WTC11 (cell line): ENCODE data around the gene DLG5. TPM values are rescaled to one million over a fixed set of nuclear protein-coding genes. Genes with fewer than 3 reads are reported as not detected.

ENCODE experiments used
- ATAC-seq: fragments of 200-7000 bp; cut with Tn5 transposase; 2 replicates; pipeline ENCODE4 v1.10.0; 2021; ENCODE audit warnings: mild to moderate bottlenecking, moderate library complexity
- CTCF ChIA-PET: fragments of 300-600 bp; sonication (Branson Sonifier 250); formaldehyde crosslinking; loops from one replicate; lab custom pipeline; 2021; ENCODE audit warnings: antibody characterized with exemption; lab: Charles Lee
- POLR2A ChIA-PET: fragments of 350-600 bp; sonication (Branson Sonifier 250); formaldehyde crosslinking; loops from one replicate; lab custom pipeline; 2021; ENCODE audit warnings: antibody characterized with exemption; lab: Charles Lee
- DNase-seq: peaks from one replicate; pipeline ENCODE4 v3.0.0; 2021; ENCODE audit warnings: low spot score
- H3K27ac Mint-ChIP-seq: 2 replicates; pipeline ENCODE4 v1.8.0; 2021; ENCODE audit warnings: mixed read lengths
- H3K27me3 Mint-ChIP-seq: 2 replicates; pipeline ENCODE4 v1.8.0; 2021; ENCODE audit warnings: low read depth, mild to moderate bottlenecking, moderate library complexity, mixed read lengths
- H3K36me3 Mint-ChIP-seq: 2 replicates; pipeline ENCODE4 v1.8.0; 2021; ENCODE audit warnings: mixed read lengths
- H3K4me1 Mint-ChIP-seq: 2 replicates; pipeline ENCODE4 v1.8.0; 2022; ENCODE audit warnings: mixed read lengths
- H3K4me3 Mint-ChIP-seq: 2 replicates; pipeline ENCODE4 v1.8.0; 2021; ENCODE audit warnings: mild to moderate bottlenecking, moderate library complexity, mixed read lengths
- H3K9me3 Mint-ChIP-seq: 2 replicates; pipeline ENCODE4 v1.8.0; 2021; ENCODE audit warnings: mixed read lengths
- AR ChIP-seq: fragments of 250-450 bp; sonication (Bioruptor Pico); IDR thresholded peaks from 2 replicates; pipeline ENCODE4 v1.9.0; 2021; ENCODE audit warnings: mild to moderate bottlenecking
- CREM ChIP-seq: sonication (generic); formaldehyde crosslinking; IDR thresholded peaks from 2 replicates; pipeline ENCODE4 v1.8.1; 2022; ENCODE audit warnings: mild to moderate bottlenecking, missing genetic modification reagents, moderate library complexity
- CTCF ChIP-seq: fragments of 200-600 bp; IDR thresholded peaks from 2 replicates; pipeline ENCODE4 v1.8.0; 2022; ENCODE audit warnings: antibody characterized with exemption
- E2F4 ChIP-seq: sonication (generic); formaldehyde crosslinking; IDR thresholded peaks from 2 replicates; pipeline ENCODE4 v1.8.1; 2022; ENCODE audit warnings: low read depth, mild to moderate bottlenecking, moderate library complexity, missing genetic modification reagents, borderline replicate concordance
- FOXJ3 ChIP-seq: sonication (generic); formaldehyde crosslinking; IDR thresholded peaks from 2 replicates; pipeline ENCODE4 v1.9.0; 2021; ENCODE audit warnings: missing genetic modification reagents, mild to moderate bottlenecking, borderline replicate concordance
- FOXP1 ChIP-seq: sonication (generic); formaldehyde crosslinking; IDR thresholded peaks from 2 replicates; pipeline ENCODE4 v1.8.0; 2022; ENCODE audit warnings: missing genetic modification reagents, mild to moderate bottlenecking, moderate library complexity, borderline replicate concordance
- FOXP4 ChIP-seq: sonication (generic); formaldehyde crosslinking; IDR thresholded peaks from 2 replicates; pipeline ENCODE4 v1.8.0; 2022; ENCODE audit warnings: mild to moderate bottlenecking, missing genetic modification reagents
- GRHL2 ChIP-seq: fragments of 250-450 bp; sonication (Bioruptor Pico); IDR thresholded peaks from 2 replicates; pipeline ENCODE4 v1.8.0; 2022; ENCODE audit warnings: mild to moderate bottlenecking, moderate library complexity; ENCODE audit not compliant: insufficient replicate concordance, severe bottlenecking
- KAT7 ChIP-seq: sonication (generic); formaldehyde crosslinking; IDR thresholded peaks from 2 replicates; pipeline ENCODE4 v1.8.1; 2023; ENCODE audit warnings: missing genetic modification reagents, mild to moderate bottlenecking, borderline replicate concordance
- NR1H2 ChIP-seq: sonication (generic); formaldehyde crosslinking; IDR thresholded peaks from 2 replicates; pipeline ENCODE4 v1.9.0; 2021; ENCODE audit warnings: mild to moderate bottlenecking, moderate library complexity, missing genetic modification reagents
- NR3C1 ChIP-seq: sonication (generic); formaldehyde crosslinking; conservative IDR thresholded peaks from 2 replicates; pipeline ENCODE4 v1.8.1; 2023; ENCODE audit warnings: low read depth, mild to moderate bottlenecking, missing genetic modification reagents
- OVOL2 ChIP-seq: fragments of 250-450 bp; sonication (Bioruptor Pico); IDR thresholded peaks from 2 replicates; pipeline ENCODE4 v1.9.0; 2021; ENCODE audit warnings: mild to moderate bottlenecking, borderline replicate concordance
- PREB ChIP-seq: sonication (generic); formaldehyde crosslinking; IDR thresholded peaks from 2 replicates; pipeline ENCODE4 v1.8.1; 2022; ENCODE audit warnings: mild to moderate bottlenecking, missing genetic modification reagents, moderate library complexity, borderline replicate concordance
- SMAD4 ChIP-seq: sonication (generic); formaldehyde crosslinking; IDR thresholded peaks from 2 replicates; pipeline ENCODE4 v1.8.0; 2022; ENCODE audit warnings: mild to moderate bottlenecking, missing genetic modification reagents
- TEAD4 ChIP-seq: sonication (generic); formaldehyde crosslinking; IDR thresholded peaks from 2 replicates; pipeline ENCODE4 v1.8.0; 2022; ENCODE audit warnings: mild to moderate bottlenecking, missing genetic modification reagents
- ZBTB21 ChIP-seq: sonication (generic); formaldehyde crosslinking; IDR thresholded peaks from 2 replicates; pipeline ENCODE4 v1.8.1; 2023; ENCODE audit warnings: mild to moderate bottlenecking, missing genetic modification reagents, borderline replicate concordance
- ZMAT4 ChIP-seq: fragments of 250-450 bp; sonication (Bioruptor Pico); IDR thresholded peaks from 2 replicates; pipeline ENCODE4 v1.9.0; 2021; ENCODE audit warnings: mild to moderate bottlenecking
- ZNF121 ChIP-seq: sonication (generic); formaldehyde crosslinking; IDR thresholded peaks from 2 replicates; pipeline ENCODE4 v1.8.0; 2023; ENCODE audit warnings: missing genetic modification reagents
- ZNF232 ChIP-seq: sonication (generic); formaldehyde crosslinking; IDR thresholded peaks from 2 replicates; pipeline ENCODE4 v1.8.0; 2022; ENCODE audit warnings: mild to moderate bottlenecking, missing genetic modification reagents
- ZNF532 ChIP-seq: fragments of 250-450 bp; sonication (Bioruptor Pico); IDR thresholded peaks from 2 replicates; pipeline ENCODE4 v1.9.0; 2021; ENCODE audit warnings: mild to moderate bottlenecking, borderline replicate concordance
- ZNF671 ChIP-seq: fragments of 250-450 bp; sonication (Bioruptor Pico); IDR thresholded peaks from 2 replicates; pipeline ENCODE4 v1.8.0; 2021; ENCODE audit warnings: mild to moderate bottlenecking
- total RNA-seq: library from RNA; stranded (reverse); gene quantifications from 3 replicates; pipeline ENCODE4 v1.2.3, GENCODE V29; 2021

Gene DLG5
- total RNA-seq, 1 experiment from 2014 or later: 65.5 TPM

- POLR2A ChIA-PET: no interaction called here
- TF ChIP-seq ZNF671 (CRISPR knock-in tag) (no peak), KAT7 (CRISPR knock-in tag) (no peak), PREB (CRISPR knock-in tag) (no peak), ZNF232 (CRISPR knock-in tag) (no peak), SMAD4 (no peak), OVOL2 (CRISPR knock-in tag) (no peak), CTCF (no peak), FOXJ3 (no peak), CREM (CRISPR knock-in tag) (no peak), TEAD4 (CRISPR knock-in tag) (no peak), E2F4 (CRISPR knock-in tag) (no peak), ZNF121 (CRISPR knock-in tag) (no peak), NR3C1 (CRISPR knock-in tag) (no peak), ZMAT4 (no peak), FOXP1 (CRISPR knock-in tag) (no peak), FOXP4 (CRISPR knock-in tag) (no peak)
- Mint-ChIP-seq H3K4me3 (no peak overlapping the region), H3K4me1 (no peaks in the 10 kb centered on the region), H3K27ac (no peak overlapping the region), H3K9me3 (peaks cover 17% of the 10 kb centered on the region), H3K27me3 (no peaks in the 10 kb centered on the region; the same call in 1 of the 2 replicates), H3K36me3 (peaks cover 16% of the 10 kb centered on the region)
- DNase-seq (no peak), ATAC-seq (no peak)
- CTCF ChIA-PET: interaction anchor here (0.6 kb wide), 1 partner anchor 12 kb away, joined by 3 read pairs; no protein-coding TSS in a partner anchor
Measured at GRCh38 chr10:77744245-77744644, 182.3 kb downstream of the DLG5 start.

- no peak overlapping the region for H3K27ac Mint-ChIP-seq
- CTCF ChIA-PET: interaction anchor here (1.0 kb wide), 1 partner anchor 30 kb away, joined by 3 read pairs; no protein-coding TSS in a partner anchor
- peaks cover 2% of the 10 kb centered on the region; the same call in 1 of the 2 replicates for H3K27me3 Mint-ChIP-seq
- H3K36me3 Mint-ChIP-seq: peaks cover 35% of the 10 kb centered on the region
- no peaks in the 10 kb centered on the region for H3K4me1 Mint-ChIP-seq
- POLR2A ChIA-PET: no interaction called here
- H3K9me3 Mint-ChIP-seq: peaks cover 38% of the 10 kb centered on the region
- ATAC-seq: no peak
- DNase-seq: no peak
- no peak overlapping the region for H3K4me3 Mint-ChIP-seq
- TF ChIP-seq GRHL2 (CRISPR knock-in tag): no peak
- TF ChIP-seq ZNF532: no peak
- TF ChIP-seq AR (CRISPR knock-in tag): no peak
- TF ChIP-seq NR1H2 (CRISPR knock-in tag): no peak
- TF ChIP-seq ZBTB21 (CRISPR knock-in tag): no peak
Measured at GRCh38 chr10:77742172-77742571, 184.4 kb downstream of the DLG5 start.
